ENCODE data around the gene ACAD11.

ACAD11 gene, protein sequence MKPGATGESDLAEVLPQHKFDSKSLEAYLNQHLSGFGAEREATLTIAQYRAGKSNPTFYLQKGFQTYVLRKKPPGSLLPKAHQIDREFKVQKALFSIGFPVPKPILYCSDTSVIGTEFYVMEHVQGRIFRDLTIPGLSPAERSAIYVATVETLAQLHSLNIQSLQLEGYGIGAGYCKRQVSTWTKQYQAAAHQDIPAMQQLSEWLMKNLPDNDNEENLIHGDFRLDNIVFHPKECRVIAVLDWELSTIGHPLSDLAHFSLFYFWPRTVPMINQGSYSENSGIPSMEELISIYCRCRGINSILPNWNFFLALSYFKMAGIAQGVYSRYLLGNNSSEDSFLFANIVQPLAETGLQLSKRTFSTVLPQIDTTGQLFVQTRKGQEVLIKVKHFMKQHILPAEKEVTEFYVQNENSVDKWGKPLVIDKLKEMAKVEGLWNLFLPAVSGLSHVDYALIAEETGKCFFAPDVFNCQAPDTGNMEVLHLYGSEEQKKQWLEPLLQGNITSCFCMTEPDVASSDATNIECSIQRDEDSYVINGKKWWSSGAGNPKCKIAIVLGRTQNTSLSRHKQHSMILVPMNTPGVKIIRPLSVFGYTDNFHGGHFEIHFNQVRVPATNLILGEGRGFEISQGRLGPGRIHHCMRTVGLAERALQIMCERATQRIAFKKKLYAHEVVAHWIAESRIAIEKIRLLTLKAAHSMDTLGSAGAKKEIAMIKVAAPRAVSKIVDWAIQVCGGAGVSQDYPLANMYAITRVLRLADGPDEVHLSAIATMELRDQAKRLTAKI

DNA sequence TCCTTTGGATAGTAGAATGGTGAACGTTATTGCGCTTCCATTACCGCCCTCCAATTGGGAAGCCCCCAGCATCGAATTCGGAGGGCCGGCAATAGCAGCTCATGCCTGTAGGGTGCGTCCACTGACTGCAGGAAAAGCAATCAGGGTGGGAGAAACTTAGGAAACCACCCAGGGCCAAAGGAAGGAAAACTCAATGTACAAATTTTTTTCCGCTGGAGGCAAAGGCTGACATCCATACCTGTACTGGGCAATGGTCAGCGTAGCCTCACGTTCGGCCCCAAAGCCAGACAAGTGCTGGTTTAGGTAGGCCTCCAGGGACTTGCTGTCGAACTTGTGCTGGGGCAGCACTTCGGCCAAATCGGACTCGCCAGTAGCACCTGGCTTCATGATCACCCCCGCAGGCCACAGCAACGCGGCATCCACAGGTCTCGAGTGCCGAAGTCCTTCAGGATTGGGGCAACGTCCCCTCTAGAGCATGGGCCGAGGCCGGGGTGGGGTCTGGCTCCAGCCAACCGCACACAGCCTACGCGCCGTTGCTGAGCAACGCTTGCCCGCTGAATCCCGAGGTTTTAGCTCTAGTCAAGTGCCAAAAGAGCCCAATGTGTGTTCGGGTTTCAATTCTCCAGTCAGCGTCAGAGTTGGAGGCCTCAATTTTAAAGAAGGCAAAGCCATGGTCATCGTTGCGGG lies at the start of gene ACAD11:
ACAD11 (minus strand) TSS at position 445 of the 687 bp plus-strand sequence; CDS start at position 387, 58 bp downstream.
- peak; percentile 31 for DNase-seq (ENCODE audit: low read depth, low spot score)

DNA sequence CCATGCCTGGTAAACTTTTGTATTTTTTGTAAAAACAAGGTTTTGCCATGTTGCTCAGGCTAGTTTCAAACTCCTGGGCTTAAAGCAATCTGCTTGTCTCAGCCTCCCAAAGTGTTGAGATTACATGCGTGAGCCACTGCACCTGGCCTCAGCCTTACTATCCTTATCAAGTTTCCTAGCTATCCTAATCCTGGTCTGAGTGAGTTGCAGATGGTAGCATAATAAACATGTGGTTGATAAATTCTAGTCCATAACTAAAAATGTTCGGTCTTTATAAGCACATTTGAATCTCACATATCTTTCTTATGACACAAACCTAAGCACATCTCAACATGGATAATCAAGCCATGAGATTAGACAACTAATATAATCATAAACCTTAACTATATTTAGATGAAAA lies 44.1 kb upstream of the ACAD11 start:
- DNase-seq (ENCODE audit: low read depth, low spot score), result no peak

DNA sequence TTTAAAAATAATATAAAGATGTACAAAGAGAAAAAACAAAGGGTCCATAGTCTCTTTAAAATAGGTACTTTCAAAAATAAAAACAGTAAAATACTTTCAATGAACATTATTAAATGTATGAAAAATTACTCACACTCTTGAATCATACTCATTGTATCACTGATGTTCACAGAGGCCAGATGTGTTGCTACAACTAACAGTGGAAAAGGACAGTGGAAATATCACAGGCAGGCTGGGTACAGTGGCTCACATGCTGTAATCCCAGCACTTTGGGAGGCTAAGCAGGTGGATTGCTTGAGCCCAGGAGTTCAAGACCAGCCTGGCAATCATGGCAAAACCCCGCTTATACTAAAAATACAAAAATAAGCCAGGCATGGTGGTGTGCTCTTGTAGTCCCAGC lies 35.8 kb upstream of the ACAD11 start:
- DNase-seq (ENCODE audit: low read depth, low spot score), result no peak

DNA sequence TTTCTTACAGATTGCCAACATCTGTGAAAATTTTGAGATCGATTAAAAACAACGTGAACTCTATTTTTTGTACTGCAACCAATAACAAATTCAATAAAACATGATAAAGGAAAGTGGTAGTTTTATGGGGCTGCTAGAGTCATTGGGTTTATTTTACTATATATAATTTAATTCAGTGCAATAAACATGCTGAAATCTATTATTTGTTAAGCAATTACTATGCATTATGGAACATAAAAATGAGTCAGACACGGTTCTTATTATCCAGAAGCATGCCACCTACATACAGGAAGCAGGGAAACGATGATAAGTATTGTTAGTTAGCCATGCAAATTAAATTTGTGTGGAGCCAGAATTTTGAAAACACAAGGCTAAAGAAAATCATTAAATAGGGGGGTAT lies 35.4 kb upstream of the ACAD11 start:
- no peak for DNase-seq (ENCODE audit: low read depth, low spot score)

DNA sequence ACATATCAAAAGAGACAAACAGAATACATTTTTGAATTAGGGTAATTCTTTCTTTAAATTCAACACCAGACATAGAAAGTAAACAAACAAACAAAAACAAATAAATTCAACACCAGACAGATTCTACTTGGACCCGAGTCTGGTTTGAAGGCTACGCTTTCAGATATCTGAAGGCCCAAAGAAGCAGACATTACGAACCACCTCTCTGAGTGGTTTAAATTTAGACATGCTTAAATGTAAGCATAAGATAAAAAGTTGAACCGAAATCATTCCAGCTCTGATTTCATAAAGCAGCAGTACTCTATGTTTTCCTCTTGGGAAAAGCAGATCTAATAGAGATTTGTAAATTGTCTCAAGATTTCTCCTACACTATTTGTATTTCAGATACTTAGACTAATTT lies 30.4 kb upstream of the ACAD11 start:
- DNase-seq (ENCODE audit: low read depth, low spot score), result no peak

DNA sequence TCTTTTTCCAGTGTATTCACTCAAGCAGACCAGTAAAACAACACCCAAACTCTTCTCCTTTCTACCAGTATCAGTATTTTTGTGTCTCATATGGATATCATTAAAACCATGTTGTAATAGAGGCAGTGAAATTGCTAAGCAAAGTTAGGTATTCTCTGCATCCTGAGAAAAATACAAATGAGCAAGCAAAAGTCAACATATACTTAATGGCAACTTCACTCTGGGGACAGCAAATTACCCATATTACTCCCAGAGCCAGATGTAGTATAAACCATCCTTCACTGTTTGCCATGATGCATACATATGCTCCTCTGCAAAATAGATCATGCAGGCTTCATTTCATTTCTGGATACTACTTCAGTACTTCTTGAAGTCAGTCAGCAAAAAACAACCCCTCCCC lies 22.6 kb upstream of the ACAD11 start:
- DNase-seq (ENCODE audit: low read depth, low spot score), result no peak

DNA sequence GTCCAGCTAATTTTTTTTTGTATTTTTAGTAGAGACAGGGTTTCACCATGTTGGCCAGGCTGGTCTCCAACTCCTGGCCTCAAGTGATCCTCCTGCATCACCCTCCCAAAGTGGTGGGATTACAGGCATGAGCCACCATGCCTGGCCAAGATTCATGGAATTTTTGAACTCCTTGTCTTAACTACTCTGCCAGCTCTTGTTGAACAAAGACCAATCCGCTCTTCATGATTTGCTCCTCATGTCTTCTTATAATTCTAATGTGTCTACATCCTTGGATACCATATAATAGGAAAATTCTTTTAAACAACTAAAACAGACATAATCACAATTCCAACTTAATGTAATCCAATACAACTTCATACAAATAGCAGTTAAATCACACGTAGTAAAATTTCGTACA lies 21.8 kb upstream of the ACAD11 start:
- no peak for DNase-seq (ENCODE audit: low read depth, low spot score)

DNA sequence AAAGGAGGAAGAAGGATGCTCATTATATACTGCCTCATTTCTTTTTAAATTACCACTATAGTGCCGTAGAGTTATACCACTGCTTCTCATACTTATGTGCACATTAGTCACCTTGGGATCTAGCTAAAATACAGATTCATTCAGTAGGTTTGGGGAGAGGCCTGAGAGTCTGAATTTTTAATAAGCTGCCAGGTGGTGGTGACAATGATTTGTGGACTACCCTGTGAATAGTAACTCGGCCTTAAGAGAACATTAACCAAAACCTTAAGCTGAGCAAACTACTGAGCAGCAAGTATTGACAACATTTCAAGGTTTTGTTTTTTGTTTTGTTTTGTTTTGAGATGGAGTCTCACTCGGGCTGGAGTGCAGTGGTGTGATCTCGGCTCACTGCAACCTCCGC lies 20.3 kb upstream of the ACAD11 start:
- DNase-seq (ENCODE audit: low read depth, low spot score), result no peak

DNA sequence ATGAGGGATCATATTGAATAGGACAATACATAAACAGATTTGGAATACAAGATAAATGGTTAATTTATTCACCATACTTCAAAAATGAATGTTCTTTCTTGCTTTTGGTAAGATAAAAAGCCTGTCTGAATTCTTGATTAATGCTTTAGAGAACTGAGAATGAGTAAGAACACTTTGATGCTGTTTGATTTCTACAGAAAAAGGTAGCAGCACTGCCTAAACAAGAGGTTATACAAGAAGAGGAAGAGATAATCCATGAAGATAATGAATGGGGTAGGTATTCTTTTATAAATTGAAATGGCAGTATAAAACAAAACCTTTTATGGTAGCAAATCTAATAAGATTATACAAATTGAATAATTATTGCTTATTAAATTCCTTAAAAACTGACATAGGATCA lies 15.8 kb upstream of the ACAD11 start:
- DNase-seq (ENCODE audit: low read depth, low spot score), result no peak

DNA sequence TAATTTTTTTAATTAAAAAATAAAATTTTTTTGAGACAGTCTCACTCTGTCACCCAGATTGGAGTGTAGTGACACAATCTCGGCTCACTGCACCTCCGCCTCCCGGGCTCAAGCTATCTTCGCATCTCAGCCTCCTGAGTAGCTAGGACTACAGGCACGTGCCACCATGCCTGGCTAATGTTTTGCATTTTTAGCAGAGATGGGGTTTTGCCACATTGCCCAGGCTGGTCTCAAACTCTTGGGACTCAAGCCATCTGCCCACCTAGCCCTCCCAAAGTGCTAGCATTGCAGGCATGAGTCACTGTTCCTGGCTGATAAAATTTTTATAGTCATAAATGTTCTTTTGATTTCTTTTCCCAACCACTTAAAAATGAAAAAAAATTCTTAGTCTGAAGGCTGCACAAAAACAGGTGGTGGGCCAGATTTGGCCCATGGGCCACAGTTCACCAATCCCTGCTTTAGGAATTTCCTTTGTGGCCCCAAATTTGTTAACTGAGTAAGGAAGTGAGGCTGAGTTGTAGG lies 9.7 kb upstream of the ACAD11 start:
- no peak for DNase-seq (ENCODE audit: low read depth, low spot score)

DNA sequence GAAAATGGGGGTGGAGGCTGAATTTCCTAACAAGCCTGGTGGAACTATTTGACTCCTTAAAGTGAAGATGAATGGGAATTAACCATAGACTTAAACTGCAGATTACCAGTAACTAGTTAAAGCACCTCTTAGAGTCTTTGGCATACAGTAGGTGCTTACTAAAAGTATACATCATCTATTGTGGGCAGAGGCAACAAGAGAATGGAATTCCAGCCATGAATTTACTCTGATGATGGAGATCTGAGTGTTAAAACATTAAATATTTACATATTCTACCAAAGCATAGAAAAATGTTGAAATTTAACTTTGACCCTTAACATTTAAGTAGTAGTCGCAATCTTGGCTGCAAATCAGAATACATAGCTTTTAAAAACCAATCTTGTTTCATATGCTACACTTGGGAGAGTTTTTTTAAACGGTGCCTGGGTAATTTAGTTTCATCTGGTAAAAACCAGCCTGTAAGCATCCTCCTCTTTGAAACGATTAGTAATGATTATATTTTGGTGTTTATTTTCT lies 5.7 kb upstream of the ACAD11 start:
- no peak for DNase-seq (ENCODE audit: low read depth, low spot score)

DNA sequence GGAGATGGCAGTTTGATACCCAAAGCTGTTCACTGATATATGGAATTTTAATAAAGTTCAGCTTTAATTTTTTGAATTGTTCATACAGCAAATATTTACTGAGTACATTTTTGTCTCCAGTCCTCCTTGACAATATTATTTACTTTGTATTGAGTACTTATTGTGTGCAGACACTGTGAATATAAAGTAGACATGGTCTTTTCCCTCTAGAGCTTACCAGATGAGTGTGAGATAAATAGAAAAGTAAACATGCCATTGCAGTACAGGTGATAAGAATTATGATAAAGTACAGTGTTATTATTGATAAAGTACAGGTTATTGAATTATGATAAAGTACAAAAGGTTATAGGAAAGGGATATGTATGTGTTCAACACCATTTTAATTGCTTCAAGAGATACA lies 2.6 kb upstream of the ACAD11 start:
- DNase-seq (ENCODE audit: low read depth, low spot score), result no peak

DNA sequence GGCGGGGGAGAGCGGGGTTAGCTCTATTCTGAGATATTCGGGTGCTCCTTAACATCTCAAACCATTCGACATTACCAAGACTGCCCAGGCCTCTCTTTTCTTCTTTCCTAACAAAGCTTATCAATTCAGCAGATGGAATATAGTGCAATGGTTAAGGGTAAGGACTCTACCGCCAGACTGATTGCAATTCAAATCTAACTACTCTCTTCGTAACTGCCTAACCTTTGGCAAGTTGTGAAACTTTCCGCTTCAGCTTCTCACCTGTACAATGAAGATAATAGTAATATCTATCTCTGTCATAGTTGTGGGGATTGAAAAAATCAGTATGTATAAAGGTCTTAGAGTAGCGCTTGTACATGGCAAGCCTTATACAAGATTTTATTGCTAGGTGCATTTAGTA lies 1.5 kb upstream of the ACAD11 start:
- no peak for DNase-seq (ENCODE audit: low read depth, low spot score)

DNA sequence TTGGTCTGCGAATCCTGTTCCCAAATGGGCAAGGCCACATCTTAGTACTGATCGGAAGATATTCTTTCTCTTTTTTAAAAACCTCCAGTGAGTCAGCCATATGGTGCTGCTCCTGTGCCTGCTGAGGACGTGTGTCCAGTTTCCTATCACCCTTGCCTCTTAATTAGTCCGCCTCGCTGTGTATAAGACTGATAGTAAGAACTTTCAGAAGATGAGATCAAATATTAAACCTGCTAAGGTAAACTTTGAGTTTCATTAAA lies 1.1 kb upstream of the ACAD11 start:
- no peak for DNase-seq (ENCODE audit: low read depth, low spot score)

DNA sequence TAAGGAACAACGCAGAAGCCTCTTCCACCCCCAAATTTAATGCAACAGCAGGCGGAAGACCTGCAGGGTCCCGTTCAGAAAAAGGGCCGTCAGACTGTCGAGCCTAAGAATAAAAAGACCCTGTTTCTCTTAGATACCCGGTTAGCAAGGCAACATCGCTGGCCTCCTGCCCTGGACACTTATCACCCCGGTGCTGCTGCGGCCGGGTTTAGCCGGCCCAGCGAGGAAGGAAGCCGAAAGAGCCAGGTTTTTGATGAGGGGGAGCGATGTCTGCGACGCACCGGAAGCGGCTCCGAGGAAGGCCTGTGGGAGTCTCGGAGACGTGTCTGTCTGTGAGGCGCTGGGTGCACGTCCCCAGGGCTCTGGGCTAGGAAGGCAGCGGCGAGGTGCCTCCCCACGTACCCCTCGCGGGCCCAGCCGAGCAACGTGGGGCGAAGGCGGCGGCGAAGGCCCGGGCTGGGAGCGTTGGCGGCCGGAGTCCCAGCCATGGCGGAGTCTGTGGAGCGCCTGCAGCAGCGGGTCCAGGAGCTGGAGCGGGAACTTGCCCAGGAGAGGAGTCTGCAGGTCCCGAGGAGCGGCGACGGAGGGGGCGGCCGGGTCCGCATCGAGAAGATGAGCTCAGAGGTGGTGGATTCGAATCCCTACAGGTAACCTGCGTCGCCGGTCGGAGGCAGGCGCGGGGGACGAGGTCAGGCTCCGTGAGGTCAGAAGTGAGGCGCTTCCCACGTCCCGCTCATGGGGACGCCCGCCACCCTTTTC lies 622 bp upstream of the ACAD11 start, which contains the start of gene UBA5:
UBA5 (plus strand) TSS at position 278 of the 759 bp plus-strand sequence; CDS start at position 487, 209 bp downstream.
- DNase-seq (ENCODE audit: low read depth, low spot score), result peak; percentile 21

DNA sequence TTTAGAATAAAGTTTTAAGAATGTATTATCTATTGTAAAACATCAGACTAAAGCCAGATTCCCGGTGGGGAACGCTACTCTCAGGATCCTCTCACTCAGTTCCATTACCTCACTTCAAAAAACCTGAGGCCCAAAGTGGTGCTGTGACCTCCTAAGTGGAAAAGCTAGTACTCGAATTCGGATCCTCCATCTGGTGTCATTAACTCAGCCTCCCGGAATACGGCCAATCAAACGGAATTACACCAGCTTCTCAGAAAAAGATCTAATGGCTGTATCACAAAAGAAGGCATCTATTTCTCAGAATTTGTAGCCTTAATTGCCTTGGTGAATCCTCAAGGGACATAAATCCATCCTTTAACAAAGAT lies 627 bp downstream of the ACAD11 start:
- no peak for DNase-seq (ENCODE audit: low read depth, low spot score)

DNA sequence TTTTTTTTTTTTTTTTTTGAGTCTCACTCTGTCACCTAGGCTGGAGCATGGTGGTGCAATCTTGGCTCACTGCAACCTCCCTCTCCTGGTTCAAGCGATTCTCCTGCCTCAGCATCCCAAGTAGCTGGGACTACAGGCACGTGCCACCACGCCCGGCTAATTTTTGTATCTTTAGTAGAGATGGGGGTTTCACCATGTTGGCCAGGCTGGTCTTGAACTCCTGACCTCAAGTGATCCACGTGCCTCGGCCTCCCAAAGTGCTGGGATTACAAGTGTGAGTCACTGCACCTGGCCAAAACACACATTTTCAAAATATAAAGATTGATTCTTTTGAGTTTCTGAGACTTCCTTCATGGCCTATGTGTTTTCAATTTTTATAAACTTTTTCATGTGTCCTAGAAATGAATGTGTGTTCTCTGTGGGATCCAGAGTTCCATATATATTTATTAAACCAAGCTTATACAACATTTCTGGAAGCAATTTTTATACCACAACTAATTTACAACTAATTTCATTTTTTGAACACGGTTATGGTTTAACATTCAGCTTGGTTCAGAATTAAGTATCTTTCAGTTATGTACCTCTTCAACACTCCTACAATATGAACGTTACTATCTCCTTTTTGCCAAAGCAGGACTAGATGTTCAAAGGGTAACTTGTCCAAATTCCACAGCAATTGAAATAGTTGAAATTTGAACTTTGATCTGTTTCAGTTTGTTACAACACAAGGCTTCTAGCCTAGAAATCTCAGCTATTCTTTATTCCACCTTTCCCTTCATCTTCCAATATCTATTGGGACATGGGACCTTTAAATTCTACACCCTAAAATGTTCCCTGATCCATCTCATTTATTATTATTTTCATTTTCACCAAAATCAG lies 1.5 kb downstream of the ACAD11 start:
- DNase-seq (ENCODE audit: low read depth, low spot score), result no peak

DNA sequence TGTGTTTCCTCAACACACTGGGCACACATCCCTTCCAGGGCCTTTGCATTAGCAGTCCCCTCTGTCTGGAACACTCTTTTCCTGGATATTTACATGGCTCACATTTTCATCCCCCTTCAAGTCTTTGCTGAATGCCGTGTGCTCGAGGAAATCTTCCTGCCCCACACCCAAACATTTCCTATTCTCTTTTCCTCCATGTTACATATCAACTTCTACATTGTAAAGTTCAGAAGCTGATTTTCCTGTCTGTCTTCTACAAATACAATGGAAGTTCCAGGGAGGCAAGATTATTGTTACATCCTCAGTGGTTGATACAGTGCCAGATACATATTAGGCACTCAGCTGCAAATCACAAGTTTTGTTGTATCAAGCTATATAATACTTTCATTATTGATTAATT lies 4.1 kb downstream of the ACAD11 start:
- DNase-seq (ENCODE audit: low read depth, low spot score), result no peak

DNA sequence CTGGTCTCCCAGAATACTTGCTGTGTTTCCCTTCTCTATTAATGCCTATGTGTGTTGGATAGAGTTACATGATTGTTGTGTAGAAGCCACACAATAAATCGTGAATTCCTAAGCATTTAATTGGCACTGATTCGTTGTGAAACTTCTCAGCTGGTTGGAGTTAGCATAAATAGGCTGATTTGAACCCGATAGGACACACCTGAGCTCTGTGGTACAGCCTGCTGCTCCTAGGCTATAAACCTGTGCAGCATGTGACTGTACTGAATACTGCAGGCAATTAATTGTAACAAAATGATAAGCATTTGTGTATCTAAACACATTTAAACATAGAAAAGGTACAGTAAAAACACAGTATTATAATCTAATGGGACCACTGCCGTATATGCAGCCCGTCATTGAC lies 4.9 kb downstream of the ACAD11 start:
- no peak for DNase-seq (ENCODE audit: low read depth, low spot score)

DNA sequence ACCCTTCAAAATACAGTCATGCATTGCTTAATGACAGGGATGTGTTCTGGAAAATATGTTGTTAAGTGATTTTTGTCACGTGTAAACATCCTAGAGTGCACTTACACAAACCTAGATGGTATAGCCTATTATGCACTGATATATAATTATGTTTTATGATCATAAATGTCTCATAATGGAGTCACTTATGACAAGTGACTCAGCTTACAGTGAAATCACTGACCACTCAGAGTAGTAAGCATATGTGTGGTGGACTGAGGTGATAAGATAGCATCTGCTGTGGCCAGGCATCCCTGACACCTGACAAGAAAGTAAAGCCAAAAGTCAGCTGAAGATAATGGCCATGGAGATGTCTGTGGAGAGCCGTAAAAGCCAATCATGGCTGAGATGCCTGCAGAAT lies 5.4 kb downstream of the ACAD11 start:
- no peak for DNase-seq (ENCODE audit: low read depth, low spot score)

Data from smooth muscle cell of the brain vasculature (primary cell).